Ovary (tissue), 9 donors: ENCODE results near the gene MICAL2. TPM values are rescaled to one million over a fixed set of nuclear protein-coding genes. Genes with fewer than 3 reads are reported as not detected.
A peak's percentile ranks its signal among the peaks of the same experiment; 100 is the strongest.

Experiments
- DNase-seq, 5 donors: peaks; one replicate each; pipeline ENCODE4 v3.0.0-alpha.2; 2019 to 2020
- H3K27ac ChIP-seq, 2 donors: fragments of 200-600 bp; one replicate each; pipeline versions ENCODE4 v1.5.1 to v1.8.0; 2019 to 2022
- H3K27me3 ChIP-seq: fragments of 200-600 bp; one replicate; pipeline ENCODE4 v1.8.0; 2022
- H3K36me3 ChIP-seq: fragments of 200-600 bp; sonication (generic); one replicate; pipeline ENCODE4 v1.5.1; 2019
- H3K4me1 ChIP-seq: one replicate; pipeline ENCODE4 v1.8.1; 2013; ENCODE audit warnings: mild to moderate bottlenecking, moderate library complexity; ENCODE audit not compliant: insufficient read depth
- H3K4me3 ChIP-seq: fragments of 200-600 bp; sonication (generic); one replicate; pipeline ENCODE4 v1.5.1; 2017
- H3K9me3 ChIP-seq, 2 donors: fragments of 200-600 bp in 1 of 2; sonication (generic) in 1 of 2; one replicate each; pipeline versions ENCODE4 v1.5.1 to v1.8.1; 2013 to 2019; ENCODE audit warnings: mild to moderate bottlenecking in 1 of 2, moderate library complexity in 1 of 2
- CTCF ChIP-seq, 3 donors: fragments of 450-650 bp in 2 of 3; fragments of 200-600 bp in 1 of 3; IDR thresholded peaks; one replicate each; pipeline versions ENCODE4 v1.5.1 to v1.8.0; 2016 to 2022; ENCODE audit warnings: antibody characterized with exemption in 3 of 3, mild to moderate bottlenecking in 1 of 3
- EP300 ChIP-seq: sonication (generic); formaldehyde crosslinking; IDR thresholded peaks from one replicate; pipeline ENCODE4 v1.6.1; 2017; ENCODE audit warnings: antibody characterized with exemption
- POLR2A ChIP-seq: fragments of 450-650 bp; IDR thresholded peaks from one replicate; pipeline ENCODE4 v1.6.1; 2017; ENCODE audit warnings: antibody characterized with exemption, mild to moderate bottlenecking, moderate library complexity
- WGBS, 3 donors: extraction: QIAGEN DNeasy Blood & Tissue Kit in 1 of 3; methylation state at CpG; one replicate each; pipeline versions ENCODE4 v1.1.5 to v1.1.7; 2013 to 2017; 5-methylcytosine and 5-hydroxymethylcytosine counted together
- intact Hi-C, 4 donors: fragments of 100-400 bp; cut with DNase I; formaldehyde crosslinking; loops; one replicate each; pipeline versions ENCODE4 v1.11.0 to v1.15.1; 2022 to 2023
- polyA plus RNA-seq, 2 donors: library from polyadenylated mRNA; stranded (reverse); fragments of 200-250 nt in 1 of 2; fragments of 350-450 nt in 1 of 2; fragmentation: Illumina TruSeq in 1 of 2; extraction: RNeasy Lipid Tissue Mini Kit (QIAGEN cat#74804) in 1 of 2; gene quantifications; one replicate each; pipeline ENCODE4 v1.2.3, GENCODE V29; 2013 to 2014
- total RNA-seq, 7 donors: library from RNA; depleted of rRNA in 2 of 7; stranded (reverse); fragments of >200 nt in 2 of 7; fragmentation: NEBNext Ultra II Directional in 3 of 7; extraction: Animal tissue kit (Norgen Biotek cat#: 25700) in 3 of 7; gene quantifications; one replicate each; pipeline versions ENCODE4 v1.1.0 to v1.2.4, GENCODE V29; 2016 to 2023
- donor health status: DM: no; HTN: no; CAD: no; lungs with moderate emphysema.
- donor health status: DM: no; HTN: no; CAD: no.
- donor health status: Bipolar disorder and iron deficiency.
- donor health status: DM: yes; HTN: yes; CAD: no.
- donor health status: DM: no; HTN: no; CAD: no.
- donor health status: DM: yes; HTN: yes; CAD: no.

The MICAL2 gene
- total and polyA plus RNA-seq, 9 donors: 10.7 to 73.6 (median 32.5) TPM

GRCh38 chr11:12248330-12248729, 137.9 kb downstream of the MICAL2 start:
- intact Hi-C loops: loop anchor here in 1 of 4 donors (10.0 kb wide), 1 partner anchor 194 kb away; no protein-coding TSS in a partner anchor
- peak; percentile 46 to 88 (median 72) for DNase-seq
- Histone ChIP-seq H3K4me3 (no peak overlapping the region), H3K9me3 (no peaks in the 10 kb centered on the region), H3K27ac (no peak overlapping the region), H3K4me1 (peaks cover 3% of the 10 kb centered on the region), H3K27me3 (no peaks in the 10 kb centered on the region), H3K36me3 (no peaks in the 10 kb centered on the region)
- WGBS, 3 donors: 25 to 37% (median 31%) methylated on average over 5 of the region's 5 CpGs
- TF ChIP-seq CTCF (IDR thresholded peaks at IDR 0.05): no peak
- no peak for TF ChIP-seq EP300

- peak in 3 of 5 donors; percentile 31 to 70 (median 38) for DNase-seq
- intact Hi-C loops: loop anchor here in 1 of 4 donors (10.0 kb wide), 1 partner anchor 195 kb away; no protein-coding TSS in a partner anchor
These were observed 139.3 kb downstream of the MICAL2 start for GRCh38 chr11:12249590-12250260.

GRCh38 chr11:12251666-12252560, 141.5 kb downstream of the MICAL2 start:
- Histone ChIP-seq H3K27me3 (no peaks in the 10 kb centered on the region), H3K4me3 (no peak overlapping the region), H3K4me1 (peaks cover 3% of the 10 kb centered on the region), H3K9me3 (no peaks in the 10 kb centered on the region), H3K36me3 (no peaks in the 10 kb centered on the region), H3K27ac (no peak overlapping the region)
- TF ChIP-seq CTCF (IDR thresholded peaks at IDR 0.05) (no peak), EP300 (no peak), POLR2A (no peak)
- WGBS, 3 donors: 67 to 88% (median 72%) methylated on average over 4 to 5 of the region's 5 CpGs
- intact Hi-C loops: no loop called here
- DNase-seq: no peak

More at GRCh38 chr11:12249590-12250260, 139.3 kb downstream of the MICAL2 start:
- 39 to 52% (median 50%) methylated on average over 20 of the region's 20 CpGs for WGBS, 3 donors
- TF ChIP-seq POLR2A: no peak
- no peak for TF ChIP-seq CTCF (IDR thresholded peaks at IDR 0.05)
- TF ChIP-seq EP300: no peak
- Histone ChIP-seq H3K36me3 (no peaks in the 10 kb centered on the region), H3K9me3 (no peaks in the 10 kb centered on the region), H3K4me1 (peaks cover 3% of the 10 kb centered on the region), H3K27ac (no peak overlapping the region), H3K27me3 (no peaks in the 10 kb centered on the region), H3K4me3 (no peak overlapping the region)

- no peak for TF ChIP-seq EP300
- no peak for TF ChIP-seq CTCF (IDR thresholded peaks at IDR 0.05)
- no peak for TF ChIP-seq POLR2A
- Histone ChIP-seq H3K4me3 (no peak overlapping the region), H3K9me3 (no peaks in the 10 kb centered on the region), H3K4me1 (peaks cover 3% of the 10 kb centered on the region), H3K27ac (no peak overlapping the region), H3K36me3 (no peaks in the 10 kb centered on the region), H3K27me3 (no peaks in the 10 kb centered on the region)
- no peak for DNase-seq
- intact Hi-C loops: no loop called here
- WGBS, 3 donors: 91 to 94% (median 93%) methylated on average over 7 of the region's 7 CpGs
These were observed 143.5 kb downstream of the MICAL2 start for GRCh38 chr11:12253843-12254281.
